MM.1S (cell line): ENCODE data around the gene IREB2.

Experiments used
- DNase-seq: peaks from one replicate; pipeline ENCODE4 v3.0.0-alpha.2; 2015
- H2AFZ ChIP-seq: fragments of 300-600 bp; sonication (generic); 2 replicates; pipeline ENCODE4 v1.6.0; 2016; ENCODE audit warnings: antibody characterized with exemption, low read length
- H3F3A ChIP-seq: fragments of 300-600 bp; sonication (generic); 2 replicates; pipeline ENCODE4 v1.6.1; 2016; ENCODE audit warnings: mild to moderate bottlenecking, antibody characterized with exemption, low read length, moderate library complexity, mixed read lengths; ENCODE audit not compliant: insufficient read depth
- H3K27ac ChIP-seq: fragments of 300-600 bp; sonication (generic); 2 replicates; pipeline ENCODE4 v1.5.1; 2016; ENCODE audit warnings: mild to moderate bottlenecking, low read length
- H3K27me3 ChIP-seq: fragments of 300-600 bp; sonication (generic); replicated peaks from 2 replicates; pipeline ENCODE4 v1.6.0; 2016; ENCODE audit warnings: low read length; ENCODE audit not compliant: insufficient read depth
- H3K36me3 ChIP-seq: fragments of 300-600 bp; sonication (generic); replicated peaks from 2 replicates; pipeline ENCODE4 v1.6.1; 2016; ENCODE audit warnings: mild to moderate bottlenecking, low read length, mixed read lengths; ENCODE audit not compliant: insufficient read depth
- H3K4me1 ChIP-seq: fragments of 300-600 bp; sonication (generic); 2 replicates; pipeline ENCODE4 v1.6.1; 2016; ENCODE audit warnings: low read length, mixed read lengths
- H3K4me2 ChIP-seq: fragments of 300-600 bp; sonication (generic); 2 replicates; pipeline ENCODE4 v1.6.0; 2016; ENCODE audit warnings: low read depth, low read length
- H3K4me3 ChIP-seq: fragments of 300-600 bp; sonication (generic); 2 replicates; pipeline ENCODE4 v1.5.1; 2016; ENCODE audit warnings: low read length, mixed read lengths
- H3K79me2 ChIP-seq: fragments of 300-600 bp; sonication (generic); 2 replicates; pipeline ENCODE4 v1.6.1; 2016; ENCODE audit warnings: mixed run types, low read length, mixed read lengths
- H3K9ac ChIP-seq: fragments of 300-600 bp; sonication (generic); 2 replicates; pipeline ENCODE4 v1.6.1; 2016; ENCODE audit warnings: low read length, mixed read lengths
- H3K9me2 ChIP-seq: fragments of 300-600 bp; sonication (generic); replicated peaks from 2 replicates; pipeline ENCODE4 v1.6.1; 2016; ENCODE audit warnings: mild to moderate bottlenecking, low read length, mixed read lengths; ENCODE audit not compliant: insufficient read depth
- H3K9me3 ChIP-seq: fragments of 300-600 bp; sonication (generic); replicated peaks from 2 replicates; pipeline ENCODE4 v1.6.1; 2016; ENCODE audit warnings: mild to moderate bottlenecking, low read length, mixed read lengths; ENCODE audit not compliant: insufficient read depth
- H4K20me1 ChIP-seq: fragments of 300-600 bp; sonication (generic); 2 replicates; pipeline ENCODE4 v1.6.1; 2016; ENCODE audit warnings: mild to moderate bottlenecking, low read length, moderate library complexity, mixed read lengths; ENCODE audit not compliant: insufficient read depth
- CTCF ChIP-seq: fragments of 300-600 bp; sonication (generic); IDR thresholded peaks from 2 replicates; pipeline ENCODE4 v1.5.1; 2016; ENCODE audit warnings: antibody characterized with exemption, low read length, mixed read lengths
- EZH2 ChIP-seq: fragments of 300-600 bp; sonication (generic); optimal IDR thresholded peaks from 2 replicates; pipeline ENCODE3; 2017; ENCODE audit warnings: low read depth, mild to moderate bottlenecking, antibody characterized with exemption, low read length, mixed read lengths
- EZH2phosphoT487 ChIP-seq: fragments of 300-600 bp; sonication (generic); IDR thresholded peaks from 2 replicates; pipeline ENCODE4 v1.6.1; 2018; ENCODE audit warnings: antibody characterized with exemption, low read length

IREB2 gene

GRCh38 chr15:78540141-78540870 is 102.3 kb downstream of the IREB2 start, which contains the start of gene PSMA4:
PSMA4 (plus strand) TSS chr15:78540444; CDS start chr15:78541928, 1,484 bp downstream.
- no peaks in the 10 kb centered on the region for H4K20me1 ChIP-seq
- H3F3A ChIP-seq, result peaks cover 26% of the 10 kb centered on the region
- H3K36me3 ChIP-seq, result peaks cover 16% of the 10 kb centered on the region; the same call in 1 of the 2 replicates
- DNase-seq, result peak; percentile 95
- H2AFZ ChIP-seq, result peak within 1 kb of the TSS; percentile 80
- peak within 1 kb of the TSS; percentile 90 for H3K4me3 ChIP-seq
- H3K4me2 ChIP-seq, result peak within 1 kb of the TSS; percentile 73
- H3K79me2 ChIP-seq, result peaks cover 46% of the 10 kb centered on the region
- H3K4me1 ChIP-seq, result peaks cover 19% of the 10 kb centered on the region
- no peaks in the 10 kb centered on the region for H3K9me3 ChIP-seq
- 0 out of 2 replicates have a peak, but pooled peaks have one; percentile 6 for TF ChIP-seq CTCF
- TF ChIP-seq EZH2, result no peak
- peak within 1 kb of the TSS; percentile 91 for H3K27ac ChIP-seq
- H3K27me3 ChIP-seq, result no peaks in the 10 kb centered on the region
- peak within 1 kb of the TSS; percentile 94 for H3K9ac ChIP-seq
- no peaks in the 10 kb centered on the region for H3K9me2 ChIP-seq

- Histone ChIP-seq H3K4me1 (peaks cover 16% of the 10 kb centered on the region), H3K9ac (peak overlapping the region; percentile 94), H3K27ac (peak overlapping the region; percentile 91), H3K9me2 (no peaks in the 10 kb centered on the region), H4K20me1 (no peaks in the 10 kb centered on the region), H3K36me3 (peaks cover 23% of the 10 kb centered on the region; the same call in 1 of the 2 replicates), H3K4me3 (peak overlapping the region; percentile 90), H3K79me2 (peaks cover 54% of the 10 kb centered on the region), H2AFZ (peak overlapping the region; percentile 80), H3K27me3 (no peaks in the 10 kb centered on the region), H3K9me3 (no peaks in the 10 kb centered on the region), H3F3A (peaks cover 29% of the 10 kb centered on the region), H3K4me2 (peak overlapping the region; percentile 73)
- no peak for DNase-seq
- TF ChIP-seq EZH2 (no peak), EZH2phosphoT487 (no peak), CTCF (no peak)
Observed at GRCh38 chr15:78540871-78541743, 103.1 kb downstream of the IREB2 start.

- peaks cover 29% of the 10 kb centered on the region for H3F3A ChIP-seq
- peak overlapping the region; percentile 91; the same call in 1 of the 2 replicates for H3K27ac ChIP-seq
- H3K9ac ChIP-seq, result peak overlapping the region; percentile 94; the same call in 1 of the 2 replicates
- H3K9me3 ChIP-seq, result no peaks in the 10 kb centered on the region
- H3K9me2 ChIP-seq, result no peaks in the 10 kb centered on the region
- no peak for DNase-seq
- H3K36me3 ChIP-seq, result peaks cover 23% of the 10 kb centered on the region; the same call in 1 of the 2 replicates
- TF ChIP-seq CTCF, result no peak
- H2AFZ ChIP-seq, result no peak overlapping the region
- H3K4me2 ChIP-seq, result peak overlapping the region; percentile 73
- no peaks in the 10 kb centered on the region for H4K20me1 ChIP-seq
- H3K79me2 ChIP-seq, result peaks cover 55% of the 10 kb centered on the region
- H3K4me3 ChIP-seq, result peak overlapping the region; percentile 90
- no peaks in the 10 kb centered on the region for H3K27me3 ChIP-seq
- H3K4me1 ChIP-seq, result peaks cover 11% of the 10 kb centered on the region
Observed at GRCh38 chr15:78541744-78542034, 103.7 kb downstream of the IREB2 start.
